Endometrial microvascular endothelial cells (primary cell): Measurements from ENCODE around the gene ARPC4. TPM values are rescaled to one million over a fixed set of nuclear protein-coding genes. Genes with fewer than 3 reads are reported as not detected.

Experiments used
- in situ Hi-C: cut with HindIII; loops from 2 replicates; pipeline ENCODE4 v1.10.0; 2017; ENCODE audit warnings: low sequenced_read_pairs, low pct_unique_long_range_greater_than_20kb; ENCODE audit errors: inconsistent ontology term
- total RNA-seq: library from RNA; depleted of rRNA; stranded (reverse); fragments of >200 nt; gene quantifications from one replicate; pipeline ENCODE4 v1.2.3, GENCODE V29; 2015; ENCODE audit errors: inconsistent ontology term

Gene ARPC4
- total RNA-seq, 1 donor from 2014 or later: 375 TPM

- in situ Hi-C loops: no loop called here
Observed at GRCh38 chr3:9809615-9810432, 16.9 kb downstream of the ARPC4 start, which contains the start of gene TTLL3. Gene TTLL3 (plus strand): TSS chr3:9810262. CDS start chr3:9810662, 400 bp downstream.

DNA sequence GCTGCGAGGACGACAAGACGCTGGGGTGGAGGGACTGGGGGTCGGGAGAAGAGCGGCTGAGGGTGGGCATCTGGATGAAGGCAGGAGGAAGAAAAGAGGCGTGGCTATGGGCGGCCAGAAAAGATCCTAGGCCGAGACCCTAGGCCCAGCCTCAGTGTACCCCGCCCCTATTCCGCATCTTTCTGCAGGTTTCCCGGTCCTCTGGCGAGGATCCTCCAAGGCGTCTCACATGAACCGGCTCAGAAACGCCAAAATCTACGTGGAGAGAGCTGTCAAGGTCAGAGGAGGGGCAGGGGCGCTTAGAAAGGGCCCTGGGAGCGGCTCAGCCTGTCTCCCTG, 17.5 kb downstream of the ARPC4 start:
- in situ Hi-C loops: no loop called here

DNA sequence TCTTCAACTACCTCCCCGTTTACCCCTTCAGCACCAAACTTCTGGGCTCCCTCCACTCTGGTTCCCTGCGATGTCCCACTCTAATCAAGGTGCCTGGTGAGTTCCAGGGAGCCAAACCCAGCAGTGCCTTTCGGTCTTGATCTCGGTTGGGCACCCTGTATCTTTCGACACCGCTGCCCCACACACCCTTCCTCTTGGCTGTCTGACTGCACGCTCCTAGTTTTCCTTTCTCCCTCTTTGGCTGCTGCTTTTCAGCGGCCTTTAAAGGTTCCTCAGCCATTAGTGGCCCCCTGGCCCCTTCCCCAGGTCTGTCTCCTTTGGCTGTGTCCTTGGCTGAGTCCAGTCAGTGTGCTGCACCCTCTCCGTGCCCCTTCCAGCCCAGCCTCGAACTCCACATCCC, 18.0 kb downstream of the ARPC4 start:
- in situ Hi-C loops: no loop called here

DNA sequence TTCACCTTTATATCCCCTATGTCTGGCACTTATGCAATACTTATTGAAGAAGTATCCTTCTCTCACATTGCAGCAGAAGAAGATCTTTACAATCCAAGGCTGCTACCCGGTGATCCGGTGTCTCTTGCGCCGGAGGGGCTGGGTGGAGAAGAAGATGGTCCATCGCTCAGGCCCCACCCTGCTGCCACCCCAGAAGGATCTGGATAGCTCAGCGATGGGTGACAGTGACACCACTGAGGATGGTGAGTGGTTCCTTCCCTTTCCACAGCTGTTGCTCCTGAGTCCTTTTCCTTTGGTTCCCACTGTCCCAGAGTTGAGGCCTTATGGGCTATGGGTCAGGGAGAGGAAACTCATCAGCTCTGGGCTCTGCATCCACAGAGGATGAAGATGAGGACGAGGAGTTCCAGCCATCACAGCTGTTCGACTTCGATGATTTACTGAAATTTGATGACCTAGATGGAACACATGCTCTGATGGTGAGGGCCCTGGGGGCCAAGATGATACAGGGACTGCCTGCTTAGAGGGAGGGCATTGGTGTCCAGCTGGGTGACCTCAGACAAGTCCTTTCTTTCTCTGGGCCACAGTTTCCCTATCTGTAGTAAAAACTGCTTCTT, 20.1 kb downstream of the ARPC4 start:
- in situ Hi-C loops: no loop called here

GRCh38 chr3:9815986-9816385, 23.1 kb downstream of the ARPC4 start:
- in situ Hi-C loops: no loop called here

DNA sequence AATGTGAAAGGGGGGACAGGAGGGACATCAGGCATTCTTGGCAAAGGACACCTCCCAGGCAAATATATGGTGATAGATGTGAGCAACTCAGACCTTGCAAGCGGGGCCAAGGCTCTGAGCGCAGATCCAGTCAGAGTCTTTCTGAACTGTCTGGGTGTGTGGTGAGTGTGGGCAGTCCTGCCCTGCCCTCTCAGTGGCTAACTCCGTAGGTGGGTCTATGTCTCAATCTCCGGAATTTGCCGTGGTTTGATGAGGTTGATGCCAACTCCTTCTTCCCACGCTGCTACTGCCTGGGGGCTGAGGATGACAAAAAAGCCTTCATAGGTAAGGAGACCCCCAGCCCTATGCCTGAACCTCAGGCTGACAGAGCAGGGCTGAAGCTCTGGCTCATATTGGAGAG, 24.6 kb downstream of the ARPC4 start:
- in situ Hi-C loops: no loop called here

DNA sequence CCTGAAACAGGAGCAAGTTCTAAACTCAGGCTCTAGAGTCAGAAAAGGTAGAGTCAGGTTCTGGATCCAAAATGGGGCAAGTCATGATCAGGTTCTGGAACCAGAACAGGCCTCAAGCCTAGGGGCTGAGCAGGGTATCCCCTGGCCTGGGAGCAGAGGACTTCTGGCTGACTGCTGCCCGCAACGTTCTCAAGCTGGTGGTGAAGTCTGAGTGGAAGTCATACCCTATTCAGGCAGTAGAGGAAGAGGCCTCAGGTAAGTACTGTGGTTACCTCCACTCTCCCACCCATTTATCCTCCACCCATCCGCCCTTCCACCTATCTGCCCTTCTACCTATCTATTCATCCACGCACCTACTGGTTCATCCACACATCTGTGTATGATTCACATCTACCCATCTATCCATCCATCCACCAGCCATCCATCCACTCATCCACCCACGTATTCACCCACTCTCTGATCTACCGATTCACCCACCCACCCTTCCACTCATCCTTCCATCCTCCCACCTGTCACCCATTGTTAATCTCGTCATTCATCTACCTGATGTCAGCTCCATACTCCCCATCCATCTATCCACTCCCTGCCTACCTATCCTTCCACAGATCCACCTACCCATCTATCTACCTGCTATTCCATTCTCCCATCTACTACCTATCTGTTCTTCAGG, 25.9 kb downstream of the ARPC4 start:
- in situ Hi-C loops: no loop called here

GRCh38 chr3:9820543-9820942, 27.7 kb downstream of the ARPC4 start:
- in situ Hi-C loops: no loop called here

GRCh38 chr3:9820946-9821345, 28.1 kb downstream of the ARPC4 start:
- in situ Hi-C loops: no loop called here

DNA sequence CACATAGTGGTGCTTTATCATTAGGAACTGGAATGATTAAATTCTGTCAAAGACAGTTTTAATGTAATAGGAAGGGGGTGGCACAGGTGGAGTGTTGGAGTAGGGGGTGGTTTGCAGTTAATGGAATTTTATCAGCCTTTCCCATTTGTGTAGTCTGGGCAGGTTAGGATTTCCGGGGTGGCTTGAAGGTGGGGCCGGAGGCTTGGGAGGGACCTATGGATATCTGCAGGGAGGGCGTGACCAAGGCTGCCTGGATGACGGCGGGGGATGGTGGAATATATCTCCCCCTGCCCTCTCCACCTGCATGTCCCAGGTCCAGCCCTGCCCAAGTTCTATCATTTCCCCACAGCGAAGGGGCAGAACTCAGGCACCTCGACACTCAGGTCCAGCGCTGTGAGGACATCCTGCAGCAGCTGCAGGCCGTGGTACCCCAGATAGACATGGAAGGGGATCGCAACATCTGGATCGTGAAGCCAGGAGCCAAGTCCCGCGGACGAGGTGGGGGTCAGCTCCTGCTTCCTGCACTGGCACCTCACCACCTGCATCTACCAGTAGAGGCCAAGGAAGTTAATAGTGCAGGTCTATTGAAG, 32.7 kb downstream of the ARPC4 start:
- in situ Hi-C loops: no loop called here

GRCh38 chr3:9826815-9827573, 34.1 kb downstream of the ARPC4 start:
- in situ Hi-C loops: no loop called here

- in situ Hi-C loops: no loop called here
Observed at GRCh38 chr3:9828801-9829755, 36.2 kb downstream of the ARPC4 start.

GRCh38 chr3:9831253-9831652, 38.4 kb downstream of the ARPC4 start:
- in situ Hi-C loops: no loop called here

- in situ Hi-C loops: no loop called here
Observed at GRCh38 chr3:9833078-9833477, 40.2 kb downstream of the ARPC4 start.

- in situ Hi-C loops: no loop called here
Observed at GRCh38 chr3:9834520-9835380, 41.9 kb downstream of the ARPC4 start.

- in situ Hi-C loops: no loop called here
Observed at GRCh38 chr3:9837701-9838582, 45.1 kb downstream of the ARPC4 start.
